Sigmoid colon (tissue), 7 donors: ENCODE results near the gene PATJ. TPM values are rescaled to one million over a fixed set of nuclear protein-coding genes. Genes with fewer than 3 reads are reported as not detected.
"Not testable (repeated sequence)": the region's sequence is repeated elsewhere in the genome, so short reads cannot be mapped to it uniquely, and the experiment has no call there.

Experiments
- DNase-seq: peaks from one replicate; pipeline ENCODE4 v3.0.0-alpha.2; 2019
- H3K27ac ChIP-seq, 4 donors: fragments of 200-600 bp; sonication (generic); one replicate each; pipeline ENCODE4 v1.5.1; 2016 to 2019; ENCODE audit warnings: mild to moderate bottlenecking in 1 of 4
- H3K27me3 ChIP-seq, 3 donors: fragments of 200-600 bp; sonication (generic); one replicate each; pipeline ENCODE4 v1.5.1; 2019; ENCODE audit warnings: mild to moderate bottlenecking in 1 of 3
- H3K36me3 ChIP-seq, 4 donors: fragments of 200-600 bp; sonication (generic); one replicate each; pipeline ENCODE4 v1.5.1; 2016 to 2019
- H3K4me1 ChIP-seq, 4 donors: fragments of 200-600 bp; sonication (generic); one replicate each; pipeline ENCODE4 v1.5.1; 2017 to 2019
- H3K4me3 ChIP-seq, 4 donors: fragments of 200-600 bp; sonication (generic); one replicate each; pipeline ENCODE4 v1.5.1; 2017 to 2019; ENCODE audit warnings: mild to moderate bottlenecking in 2 of 4, moderate library complexity in 1 of 4
- H3K9me3 ChIP-seq, 4 donors: fragments of 200-600 bp in 3 of 4; sonication (generic) in 3 of 4; one replicate each; pipeline versions ENCODE4 v1.5.1 to v1.6.1; 2013 to 2019
- EP300 ChIP-seq, 4 donors: sonication (generic); formaldehyde crosslinking; IDR thresholded peaks; one replicate each; pipeline ENCODE4 v1.6.1; 2017; ENCODE audit warnings: antibody characterized with exemption in 4 of 4
- POLR2A ChIP-seq, 2 donors: fragments of 450-650 bp; IDR thresholded peaks; one replicate each; pipeline ENCODE4 v1.6.1; 2016; ENCODE audit warnings: antibody characterized with exemption in 2 of 2, mild to moderate bottlenecking in 2 of 2, moderate library complexity in 2 of 2
- POLR2AphosphoS5 ChIP-seq, 4 donors: sonication (generic); formaldehyde crosslinking; IDR thresholded peaks; one replicate each; pipeline ENCODE4 v1.6.1; 2017; ENCODE audit warnings: antibody characterized with exemption in 4 of 4
- WGBS, 2 donors: extraction: QIAGEN DNeasy Blood & Tissue Kit; methylation state at CpG; one replicate each; pipeline ENCODE4 v1.1.7; 2013; 5-methylcytosine and 5-hydroxymethylcytosine counted together
- intact Hi-C: fragments of 100-400 bp; cut with DNase I; formaldehyde crosslinking; loops from one replicate; pipeline ENCODE4 v1.15.1; 2023
- polyA plus RNA-seq, 3 donors: library from polyadenylated mRNA; stranded (reverse); fragments of 200-250 nt; gene quantifications; one replicate each; pipeline ENCODE4 v1.2.3, GENCODE V29; 2013
- total RNA-seq, 4 donors: library from RNA; depleted of rRNA; stranded (reverse); fragments of >200 nt; gene quantifications; one replicate each; pipeline ENCODE4 v1.1.0, GENCODE V29; 2016
- TF ChIP-seq, protein P1 (sequence below), 4 experiments: fragments of 450-650 bp in 3 of 4; fragments of 200-600 bp in 1 of 4; IDR thresholded peaks; one replicate each; pipeline ENCODE4 v1.5.1; 2016 to 2019; ENCODE audit warnings: antibody characterized with exemption in 4 of 4, mild to moderate bottlenecking in 3 of 4, moderate library complexity in 2 of 4
- donor health status: healthy with polysubstance abuse.
- donor health status: Bipolar disorder and iron deficiency.
- donor health status: healthy.

The PATJ gene
- total and polyA plus RNA-seq, 7 donors = 10.2 to 33.2 (median 21.3) TPM

DNA sequence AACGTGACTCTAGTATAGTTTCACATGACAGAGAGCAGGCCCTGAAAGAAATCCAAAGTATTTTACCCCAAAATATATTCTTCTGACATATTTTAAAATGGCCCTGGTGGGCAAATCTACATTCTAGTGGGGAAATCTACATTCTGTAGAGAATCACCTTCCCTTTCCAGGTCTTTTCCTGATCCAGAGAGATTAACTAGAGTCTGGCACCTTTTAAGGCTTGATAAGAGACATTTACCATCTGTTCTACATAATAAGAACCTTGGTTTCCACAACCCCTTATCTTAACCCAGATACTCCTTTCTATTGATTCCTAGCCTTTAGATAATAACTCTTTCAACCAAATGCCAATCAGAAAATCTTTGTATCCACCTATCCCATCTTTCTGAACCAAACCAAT, 435.3 kb downstream of the PATJ start:
- DNase-seq = no peak
- Histone ChIP-seq H3K4me3 (no peak overlapping the region), H3K27ac (no peak overlapping the region), H3K36me3 (no peaks in the 10 kb centered on the region), H3K9me3 (no peaks in the 10 kb centered on the region), H3K4me1 (no peaks in the 10 kb centered on the region), H3K27me3 (no peaks in the 10 kb centered on the region)
- TF ChIP-seq POLR2A (IDR thresholded peaks at IDR 0.05) (no peak), EP300 (IDR thresholded peaks at IDR 0.05) (no peak), POLR2AphosphoS5 (IDR thresholded peaks at IDR 0.05) (no peak)
- TF ChIP-seq, protein P1, sequence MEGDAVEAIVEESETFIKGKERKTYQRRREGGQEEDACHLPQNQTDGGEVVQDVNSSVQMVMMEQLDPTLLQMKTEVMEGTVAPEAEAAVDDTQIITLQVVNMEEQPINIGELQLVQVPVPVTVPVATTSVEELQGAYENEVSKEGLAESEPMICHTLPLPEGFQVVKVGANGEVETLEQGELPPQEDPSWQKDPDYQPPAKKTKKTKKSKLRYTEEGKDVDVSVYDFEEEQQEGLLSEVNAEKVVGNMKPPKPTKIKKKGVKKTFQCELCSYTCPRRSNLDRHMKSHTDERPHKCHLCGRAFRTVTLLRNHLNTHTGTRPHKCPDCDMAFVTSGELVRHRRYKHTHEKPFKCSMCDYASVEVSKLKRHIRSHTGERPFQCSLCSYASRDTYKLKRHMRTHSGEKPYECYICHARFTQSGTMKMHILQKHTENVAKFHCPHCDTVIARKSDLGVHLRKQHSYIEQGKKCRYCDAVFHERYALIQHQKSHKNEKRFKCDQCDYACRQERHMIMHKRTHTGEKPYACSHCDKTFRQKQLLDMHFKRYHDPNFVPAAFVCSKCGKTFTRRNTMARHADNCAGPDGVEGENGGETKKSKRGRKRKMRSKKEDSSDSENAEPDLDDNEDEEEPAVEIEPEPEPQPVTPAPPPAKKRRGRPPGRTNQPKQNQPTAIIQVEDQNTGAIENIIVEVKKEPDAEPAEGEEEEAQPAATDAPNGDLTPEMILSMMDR (IDR thresholded peaks at IDR 0.05) = no peak
- intact Hi-C loops = no loop called here
- WGBS, 2 donors = 79 to 81% methylated on average over 1 of the region's 1 CpG

DNA sequence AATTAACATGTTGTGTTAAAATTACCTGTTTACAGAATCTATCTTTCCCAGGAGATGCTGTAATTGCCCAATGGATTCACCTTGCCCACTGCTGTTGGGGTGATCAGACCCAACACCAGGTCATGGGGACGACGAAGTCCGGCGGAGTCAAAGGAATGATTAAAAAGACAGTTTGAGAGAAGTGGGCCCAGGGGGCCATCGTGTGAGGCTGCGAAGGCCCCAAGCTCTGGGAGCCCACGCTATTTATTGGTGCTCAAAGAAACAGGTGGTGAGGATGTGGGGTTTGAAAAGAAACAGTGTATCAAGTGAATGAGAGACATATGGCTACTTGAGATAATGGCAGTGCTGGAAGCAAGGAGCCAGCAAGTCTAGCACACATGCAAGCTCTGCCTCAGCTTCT, 436.1 kb downstream of the PATJ start:
- H3K9me3 ChIP-seq = no peaks in the 10 kb centered on the region
- no peak for DNase-seq
- H3K4me1 ChIP-seq = no peaks in the 10 kb centered on the region
- no peaks in the 10 kb centered on the region for H3K36me3 ChIP-seq
- intact Hi-C loops = no loop called here
- WGBS, 2 donors = 93 to 96% methylated on average over 7 of the region's 7 CpGs
- TF ChIP-seq POLR2AphosphoS5 (IDR thresholded peaks at IDR 0.05) (no peak), POLR2A (IDR thresholded peaks at IDR 0.05) (no peak), EP300 (IDR thresholded peaks at IDR 0.05) (no peak)
- TF ChIP-seq, protein P1 (IDR thresholded peaks at IDR 0.05) = no peak
- no peak overlapping the region for H3K27ac ChIP-seq
- no peak overlapping the region for H3K4me3 ChIP-seq
- H3K27me3 ChIP-seq = no peaks in the 10 kb centered on the region

DNA sequence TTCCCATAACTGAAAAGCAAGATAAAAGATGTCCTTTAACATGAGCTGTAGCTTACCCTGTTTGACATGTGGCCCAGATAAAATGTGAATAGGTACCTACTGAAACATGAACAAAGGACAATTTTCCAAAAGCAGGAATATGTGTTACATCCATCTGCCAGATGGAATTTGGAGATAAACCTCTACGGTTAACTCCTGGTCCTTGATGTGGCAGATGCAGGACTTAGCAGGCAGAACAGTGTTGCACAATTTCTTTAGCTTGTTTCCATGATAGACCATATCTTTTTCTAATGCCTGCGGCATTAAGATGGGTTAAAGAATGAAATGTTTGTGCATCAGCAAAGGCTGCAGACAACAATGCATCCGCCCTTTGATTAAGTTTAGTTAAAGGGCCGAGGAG, 437.8 kb downstream of the PATJ start:
- H3K9me3 ChIP-seq, H3K27ac ChIP-seq, H3K4me1 ChIP-seq, DNase-seq, H3K27me3 ChIP-seq, H3K4me3 ChIP-seq, intact Hi-C loops, H3K36me3 ChIP-seq: not testable (repeated sequence)
- 42 to 76% methylated on average over 4 of the region's 4 CpGs for WGBS, 2 donors

DNA sequence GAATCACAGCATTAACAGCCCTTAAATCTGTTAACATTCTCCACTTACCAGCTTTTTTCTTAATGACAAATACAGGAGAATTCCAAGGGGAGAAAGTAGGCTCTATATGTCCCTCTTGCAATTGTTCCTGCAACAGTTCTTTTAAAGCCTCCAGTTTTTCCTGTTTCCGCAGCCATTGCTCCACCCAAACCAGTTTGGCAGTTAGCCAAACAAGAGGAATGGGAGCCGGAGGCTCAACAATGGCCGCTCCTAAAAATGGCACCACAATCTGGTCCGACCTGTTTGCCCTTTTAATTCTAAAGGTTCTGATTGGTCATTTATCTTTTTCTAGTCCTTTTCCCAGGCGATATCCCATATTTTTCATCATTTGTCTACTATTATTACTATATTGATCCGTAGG, 438.4 kb downstream of the PATJ start:
- DNase-seq = no peak
- intact Hi-C loops = no loop called here
- no peaks in the 10 kb centered on the region for H3K9me3 ChIP-seq
- H3K4me3 ChIP-seq = no peak overlapping the region
- 26 to 65% methylated on average over 6 of the region's 6 CpGs for WGBS, 2 donors
- H3K36me3 ChIP-seq = no peaks in the 10 kb centered on the region
- H3K27me3 ChIP-seq = no peaks in the 10 kb centered on the region
- no peak overlapping the region for H3K27ac ChIP-seq
- H3K4me1 ChIP-seq = no peaks in the 10 kb centered on the region
- no peak for TF ChIP-seq POLR2AphosphoS5 (IDR thresholded peaks at IDR 0.05)
- TF ChIP-seq, protein P1 (IDR thresholded peaks at IDR 0.05) = no peak
- no peak for TF ChIP-seq EP300 (IDR thresholded peaks at IDR 0.05)
- TF ChIP-seq POLR2A (IDR thresholded peaks at IDR 0.05) = no peak

DNA sequence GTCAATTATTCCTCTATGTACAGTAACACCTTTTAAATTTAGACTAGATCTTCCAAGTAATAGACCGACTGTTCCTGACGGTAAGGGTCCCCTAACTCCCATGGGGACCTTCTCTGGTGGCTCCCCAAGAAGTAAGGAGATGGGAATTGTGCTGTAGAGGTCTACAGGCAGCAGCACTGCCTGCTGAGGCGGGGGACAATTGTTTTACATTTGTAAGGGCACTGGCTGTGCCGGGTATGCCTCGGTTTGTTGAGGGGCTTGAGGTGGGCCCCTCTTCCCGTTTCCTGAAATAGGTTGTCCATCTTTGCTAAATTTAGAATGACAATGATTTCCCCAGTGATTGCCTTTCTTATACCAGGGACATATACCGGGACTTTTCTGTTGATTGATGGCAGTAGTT, 439.3 kb downstream of the PATJ start:
- intact Hi-C loops = no loop called here
- Histone ChIP-seq H3K27me3 (no peaks in the 10 kb centered on the region), H3K4me1 (no peaks in the 10 kb centered on the region), H3K4me3 (no peak overlapping the region), H3K9me3 (no peaks in the 10 kb centered on the region), H3K27ac (no peak overlapping the region), H3K36me3 (no peaks in the 10 kb centered on the region)
- TF ChIP-seq EP300 (IDR thresholded peaks at IDR 0.05) = no peak
- TF ChIP-seq POLR2A (IDR thresholded peaks at IDR 0.05) = no peak
- no peak for TF ChIP-seq POLR2AphosphoS5 (IDR thresholded peaks at IDR 0.05)
- TF ChIP-seq, protein P1 (IDR thresholded peaks at IDR 0.05) = no peak
- WGBS, 2 donors = 30 to 62% methylated on average over 7 of the region's 7 CpGs
- DNase-seq = no peak

DNA sequence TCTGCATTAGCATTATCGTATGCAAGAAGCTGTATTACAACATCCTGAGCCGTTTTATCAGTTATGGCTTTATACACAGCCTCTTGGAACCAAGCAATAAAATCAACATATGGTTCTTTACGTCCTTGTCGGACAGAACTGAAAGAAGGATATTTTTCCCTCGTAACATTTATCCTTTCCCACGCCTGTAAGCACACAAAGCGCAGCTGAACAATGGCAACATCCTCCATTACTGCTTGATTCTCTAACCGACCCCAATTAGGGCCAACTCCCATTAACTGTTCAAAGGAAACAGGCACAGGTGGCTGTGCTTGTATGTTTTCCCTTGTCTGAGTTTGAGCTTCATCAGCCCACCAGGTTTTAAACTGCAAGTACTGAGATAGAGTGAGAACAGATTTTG, 439.9 kb downstream of the PATJ start:
- DNase-seq, H3K4me3 ChIP-seq, H3K4me1 ChIP-seq, H3K9me3 ChIP-seq, H3K27ac ChIP-seq, intact Hi-C loops, H3K27me3 ChIP-seq, H3K36me3 ChIP-seq: not testable (repeated sequence)
- WGBS, 2 donors = 20 to 65% methylated on average over 8 of the region's 8 CpGs

DNA sequence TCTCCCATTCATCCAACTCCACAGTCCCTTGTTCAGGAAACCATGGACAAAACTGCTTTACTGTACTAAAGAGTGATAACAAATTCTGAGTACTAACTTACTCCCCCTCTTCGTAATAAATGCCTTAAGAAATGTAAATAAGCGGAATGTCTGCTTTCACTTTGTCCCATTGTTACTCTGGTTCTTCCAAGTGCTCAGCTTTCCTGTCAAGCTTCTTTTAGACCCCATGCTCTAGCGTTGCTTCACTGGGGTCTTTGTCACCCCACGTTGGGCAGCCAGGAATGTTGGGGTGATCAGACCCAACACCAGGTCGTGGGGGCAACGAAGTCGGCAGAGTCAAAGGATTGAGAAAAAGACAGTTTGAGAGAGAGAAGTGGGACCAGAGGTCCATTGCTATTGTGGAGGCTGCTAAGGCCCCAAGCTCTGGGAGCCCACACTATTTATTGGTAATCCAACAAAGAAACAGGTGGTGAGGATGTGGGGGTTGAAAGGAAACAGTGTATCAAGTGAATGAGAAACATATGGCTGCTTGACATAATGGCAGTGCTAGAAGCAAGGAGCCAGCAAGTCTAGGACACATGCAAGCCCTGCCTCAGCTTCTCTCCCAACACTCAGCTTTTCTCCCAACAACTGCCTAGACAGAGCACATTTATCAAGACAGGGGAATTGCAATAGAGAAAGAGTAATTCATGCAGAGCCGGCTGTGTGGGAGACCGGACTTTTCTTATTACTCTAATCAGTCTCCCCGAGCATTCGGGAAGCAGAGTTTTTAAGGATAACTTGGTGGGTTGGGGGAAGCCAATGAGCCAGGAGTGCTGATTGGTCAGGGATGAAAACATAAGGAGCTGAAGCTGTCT, 441.1 kb downstream of the PATJ start:
- not testable (repeated sequence) for H3K27ac ChIP-seq, H3K4me3 ChIP-seq
- WGBS, 2 donors = 67 to 79% methylated on average over 11 of the region's 11 CpGs

More for the DNA sequence above, 441.1 kb downstream of the PATJ start:
- H3K4me1 ChIP-seq, H3K36me3 ChIP-seq, DNase-seq, intact Hi-C loops, H3K9me3 ChIP-seq, H3K27me3 ChIP-seq: not testable (repeated sequence)
